Measurements from ENCODE around the gene RBM44.

The RBM44 gene

DNA sequence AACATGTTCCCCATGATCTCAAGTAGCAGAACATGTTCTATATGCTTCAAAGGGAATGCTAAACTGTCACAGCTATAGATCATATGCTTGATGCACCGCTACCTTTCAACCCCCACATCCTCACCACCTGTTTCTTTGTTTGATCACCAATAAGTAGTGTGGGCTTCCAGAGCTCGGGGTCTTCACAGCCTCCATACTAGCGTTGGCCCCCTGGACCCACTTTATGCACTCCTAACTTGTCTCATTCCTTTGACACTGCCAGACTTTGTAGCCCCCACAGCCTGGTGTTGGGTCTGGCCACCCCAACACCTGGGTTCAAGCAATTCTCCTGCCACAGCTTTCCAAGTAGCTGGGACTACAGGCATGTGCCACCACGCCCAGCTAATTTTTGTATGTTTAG lies 11.6 kb upstream of the RBM44 start:
- no peak for TF ChIP-seq CTCF (IDR thresholded peaks at IDR 0.05; ENCODE audit: borderline replicate concordance, insufficient read depth, low read depth, low read length)
- H3K4me3 ChIP-seq (ENCODE audit: low read depth, low read length): no peak overlapping the region

DNA sequence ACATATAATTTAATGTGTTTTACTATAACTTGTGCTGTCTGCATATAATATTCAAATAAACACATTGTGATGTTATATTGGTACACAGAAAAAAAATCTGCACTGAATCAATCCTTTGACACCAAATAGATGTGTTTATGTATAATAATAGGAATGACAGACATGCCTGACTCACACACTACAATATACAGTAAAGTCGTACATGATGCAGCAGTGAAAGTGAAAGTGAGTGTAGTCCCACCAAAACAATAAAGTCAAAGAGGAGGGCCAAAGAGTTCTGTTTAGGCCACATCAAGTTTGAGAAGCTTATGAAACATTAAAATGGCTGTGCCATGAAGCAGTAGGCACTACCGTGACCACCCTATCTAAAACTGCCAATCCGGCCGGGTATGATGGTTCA lies 8.2 kb upstream of the RBM44 start:
- no peak for TF ChIP-seq CTCF (IDR thresholded peaks at IDR 0.05; ENCODE audit: borderline replicate concordance, insufficient read depth, low read depth, low read length)
- no peak overlapping the region for H3K4me3 ChIP-seq (ENCODE audit: low read depth, low read length)

DNA sequence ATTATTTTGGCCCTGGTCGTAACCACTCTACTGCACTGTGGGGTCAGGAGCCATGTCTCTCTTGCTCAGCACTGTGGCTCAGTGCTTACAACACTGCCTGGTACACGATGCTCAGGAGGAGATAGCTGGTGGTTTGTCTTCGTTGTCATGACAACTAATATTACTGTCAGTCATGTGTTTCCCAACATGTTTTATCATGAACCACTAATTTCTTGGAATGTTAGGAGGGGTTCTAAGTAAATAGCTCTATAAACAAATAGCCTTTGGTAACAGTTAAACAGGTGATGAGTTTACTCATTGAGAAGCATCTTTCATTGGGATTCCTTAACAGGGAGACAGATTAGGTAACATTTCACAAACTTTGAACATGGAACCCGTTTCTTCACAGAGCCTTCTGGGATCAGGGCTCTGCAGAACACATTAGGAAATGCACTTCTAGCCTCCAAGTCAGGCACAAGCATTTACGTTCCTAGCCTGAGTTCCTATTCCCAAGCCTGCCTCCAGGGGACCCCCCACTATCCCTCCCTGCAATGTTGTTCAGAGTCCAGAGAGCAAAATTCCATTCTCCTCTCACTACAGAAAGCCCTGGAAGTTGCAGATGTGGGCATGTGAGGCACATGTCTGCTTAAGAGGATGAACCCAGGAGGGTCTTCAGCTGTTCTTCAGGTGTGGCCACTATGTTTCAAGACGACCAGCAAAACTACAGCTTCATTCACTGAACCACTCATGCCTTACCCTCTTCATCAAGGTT lies 6.4 kb upstream of the RBM44 start:
- no peak overlapping the region for H3K4me3 ChIP-seq (ENCODE audit: low read depth, low read length)
- 0 out of 2 replicates have a peak, but pooled peaks have one; percentile 12 for TF ChIP-seq CTCF (IDR thresholded peaks at IDR 0.05; ENCODE audit: borderline replicate concordance, insufficient read depth, low read depth, low read length)

- no peak overlapping the region for H3K4me3 ChIP-seq (ENCODE audit: low read depth, low read length)
- no peak for TF ChIP-seq CTCF (IDR thresholded peaks at IDR 0.05; ENCODE audit: borderline replicate concordance, insufficient read depth, low read depth, low read length)
Observed at GRCh38 chr2:237797253-237797652, 1.3 kb upstream of the RBM44 start.

GRCh38 chr2:237799060-237799428 lies 465 bp downstream of the RBM44 start:
- TF ChIP-seq CTCF (IDR thresholded peaks at IDR 0.05; ENCODE audit: borderline replicate concordance, insufficient read depth, low read depth, low read length): no peak
- no peak overlapping the region for H3K4me3 ChIP-seq (ENCODE audit: low read depth, low read length)

DNA sequence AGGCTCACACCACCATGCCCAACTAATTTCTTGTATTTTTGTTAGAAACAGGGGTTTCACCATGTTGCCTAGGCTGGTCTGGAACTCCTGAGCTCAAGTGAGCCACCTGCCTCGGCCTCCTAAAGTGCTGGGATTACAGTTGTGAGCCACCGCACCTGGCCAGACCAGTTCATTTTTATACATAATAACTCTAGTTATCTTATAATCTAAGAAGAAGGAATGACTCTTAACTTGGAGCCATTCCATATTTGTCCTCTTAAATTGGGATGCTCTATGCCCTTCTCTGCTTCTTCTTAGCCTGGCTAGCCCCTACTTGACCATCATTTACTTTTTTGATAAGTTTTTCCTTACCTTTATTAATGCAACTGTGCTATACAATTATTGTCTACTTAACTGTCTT lies 2.9 kb downstream of the RBM44 start:
- TF ChIP-seq CTCF (IDR thresholded peaks at IDR 0.05; ENCODE audit: borderline replicate concordance, insufficient read depth, low read depth, low read length): no peak
- H3K4me3 ChIP-seq (ENCODE audit: low read depth, low read length): no peak overlapping the region

DNA sequence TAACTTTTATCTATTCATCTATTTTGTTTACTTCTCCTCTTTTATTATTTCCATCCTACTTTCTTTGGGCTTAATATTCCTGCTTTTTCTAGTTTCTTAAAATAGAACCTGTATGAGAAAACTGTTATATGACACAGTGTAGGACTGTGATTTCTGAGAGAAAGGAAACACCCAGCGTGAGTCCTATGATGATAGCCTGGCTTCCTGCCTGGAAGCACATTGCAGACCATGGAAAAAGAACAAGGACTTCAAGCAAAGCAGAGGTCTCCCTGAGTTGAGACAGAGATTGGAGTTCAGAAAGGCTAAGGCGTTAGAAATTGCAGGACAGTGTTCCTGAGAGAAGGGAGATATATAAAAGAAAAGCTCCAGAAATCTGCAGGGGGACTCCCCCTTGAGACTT lies 7.8 kb downstream of the RBM44 start:
- TF ChIP-seq CTCF (IDR thresholded peaks at IDR 0.05; ENCODE audit: borderline replicate concordance, insufficient read depth, low read depth, low read length): no peak
- H3K4me3 ChIP-seq (ENCODE audit: low read depth, low read length): no peak overlapping the region

Measured in GM12875 (cell line).